Left forelimb (tissue), 1 donor: Measurements from ENCODE around the gene TCTN3.
"Not testable (repeated sequence)": the region's sequence is repeated elsewhere in the genome, so short reads cannot be mapped to it uniquely, and the experiment has no call there.

Source experiments
- DNase-seq: peaks from one replicate; pipeline ENCODE4 v3.0.0-alpha.2; 2018; ENCODE audit warnings: low spot score

TCTN3 gene

GRCh38 chr10:95628786-95629185, 64.9 kb downstream of the TCTN3 start:
- DNase-seq = no peak

GRCh38 chr10:95626500-95626899, 67.2 kb downstream of the TCTN3 start:
- no peak for DNase-seq

GRCh38 chr10:95620415-95620814, 73.3 kb downstream of the TCTN3 start:
- not testable (repeated sequence) for DNase-seq

GRCh38 chr10:95618101-95618500, 75.6 kb downstream of the TCTN3 start:
- no peak for DNase-seq

GRCh38 chr10:95616446-95616845, 77.3 kb downstream of the TCTN3 start:
- no peak for DNase-seq
